HCT116 (cell line): ENCODE results near the gene GALNT18. TPM values are rescaled to one million over a fixed set of nuclear protein-coding genes. Genes with fewer than 3 reads are reported as not detected.

Experiments
- ATAC-seq: fragments of 200-7000 bp; cut with Tn5 transposase; 2 replicates; pipeline ENCODE4 v1.9.1; 2020; ENCODE audit warnings: mild to moderate bottlenecking, moderate library complexity
- Bru-seq: library from RNA; stranded (reverse); fragments of 400-500 nt; gene quantifications from one replicate; lab custom pipeline; 2021; lab: Mats Ljungman, UMichigan
- BruChase-seq, 2 experiments: library from RNA; stranded (reverse); fragments of 400-500 nt; gene quantifications; one replicate each; lab custom pipeline; 2021; lab: Mats Ljungman, UMichigan
- BruUV-seq: library from RNA; stranded (reverse); fragments of 400-500 nt; replicated peaks from 2 replicates; lab custom pipeline; 2021; lab: Mats Ljungman, UMichigan
- CTCF ChIA-PET: fragments of 300-600 bp; sonication (Branson Sonifier 250); formaldehyde crosslinking; loops from one replicate; lab custom pipeline; 2021; ENCODE audit warnings: antibody characterized with exemption; lab: Charles Lee
- POLR2A ChIA-PET: fragments of 300-600, 350-600 bp; sonication (Branson Sonifier 250); formaldehyde crosslinking; loops from one replicate; lab custom pipeline; 2021; ENCODE audit warnings: antibody characterized with exemption; lab: Charles Lee
- RAD21 ChIA-PET, 2 experiments: fragments of 300-600 bp; sonication (Branson Sonifier 250); formaldehyde crosslinking; loops; one replicate each; lab custom pipeline; 2023; ENCODE audit warnings: low total read pairs in 2 of 2; ENCODE audit not compliant: uncharacterized antibody in 2 of 2, unreplicated experiment in 2 of 2, low non-redundant PET in 1 of 2; lab: Charles Lee
- DNase-seq: peaks from one replicate; pipeline ENCODE4 v3.0.0-alpha.2; 2010; ENCODE audit warnings: low read depth, low spot score
- H2AFZ ChIP-seq: fragments of 200-600 bp; shearing (Covaris generic), sonication (generic); 2 replicates; pipeline ENCODE4 v1.6.1; 2017; ENCODE audit warnings: low read depth, mixed run types, mixed read lengths, antibody characterized with exemption, low read length; ENCODE audit not compliant: poor library complexity, severe bottlenecking
- H3K27ac ChIP-seq: 2 replicates; pipeline ENCODE4 v1.5.1; 2012; ENCODE audit warnings: low read depth, low read length
- H3K27me3 ChIP-seq: fragments of 200-600 bp; sonication (generic); 2 replicates; pipeline ENCODE4 v1.6.1; 2016; ENCODE audit warnings: mixed run types, low read length, mixed read lengths; ENCODE audit not compliant: insufficient read depth
- H3K36me3 ChIP-seq, 2 experiments: fragments of 200-500 bp in 1 of 2; fragments of 200-600 bp in 1 of 2; sonication (Bioruptor generic) in 1 of 2; sonication (generic) in 1 of 2; 2 replicates each; pipeline versions ENCODE4 v1.5.1 to v1.6.1; 2014 to 2016; ENCODE audit warnings: low read length in 2 of 2, inconsistent platforms in 1 of 2, mixed read lengths in 1 of 2, mixed run types in 1 of 2; ENCODE audit not compliant: insufficient read depth in 2 of 2, control insufficient read depth in 1 of 2
- H3K4me1 ChIP-seq, 2 experiments: fragments of 200-600 bp in 1 of 2; sonication (generic) in 1 of 2; 2 replicates each; pipeline versions ENCODE4 v1.5.1 to v1.6.1; 2012 to 2017; ENCODE audit warnings: low read length in 2 of 2, inconsistent platforms in 1 of 2, mild to moderate bottlenecking in 1 of 2, mixed read lengths in 1 of 2, mixed run types in 1 of 2, moderate library complexity in 1 of 2; ENCODE audit not compliant: insufficient read depth in 2 of 2, control insufficient read depth in 1 of 2
- H3K4me2 ChIP-seq: fragments of 200-600 bp; sonication (generic); 2 replicates; pipeline ENCODE4 v1.6.1; 2017; ENCODE audit warnings: mixed run types, low read length, mixed read lengths
- H3K4me3 ChIP-seq, 2 experiments: fragments of 200-600 bp in 1 of 2; sonication (generic) in 1 of 2; replicated peaks in 1 of 2; 2 replicates each; pipeline ENCODE4 v1.5.1; 2011 to 2016; ENCODE audit warnings: low read length in 2 of 2, control low read depth in 1 of 2, low read depth in 1 of 2, mild to moderate bottlenecking in 1 of 2, mixed read lengths in 1 of 2, mixed run types in 1 of 2
- H3K79me2 ChIP-seq: fragments of 200-600 bp; sonication (generic); 2 replicates; pipeline ENCODE4 v1.6.1; 2017; ENCODE audit warnings: mild to moderate bottlenecking, mixed run types, low read length, moderate library complexity, mixed read lengths; ENCODE audit not compliant: insufficient read depth
- H3K9ac ChIP-seq: fragments of 200-600 bp; sonication (generic); 2 replicates; pipeline ENCODE4 v1.6.1; 2016; ENCODE audit warnings: low read length, mixed read lengths
- H3K9me2 ChIP-seq: fragments of 200-600 bp; sonication (generic), shearing (Covaris generic); 2 replicates; pipeline ENCODE4 v1.6.1; 2017; ENCODE audit warnings: mixed run types, mild to moderate bottlenecking, moderate library complexity; ENCODE audit not compliant: insufficient read depth
- H3K9me3 ChIP-seq, 2 experiments: fragments of 200-500 bp in 1 of 2; fragments of 200-600 bp in 1 of 2; sonication (Bioruptor generic) in 1 of 2; sonication (generic) in 1 of 2; 2 replicates each; pipeline ENCODE4 v1.6.1; 2014 to 2017; ENCODE audit warnings: low read length in 2 of 2, mixed read lengths in 2 of 2, inconsistent platforms in 1 of 2, low read depth in 1 of 2, mild to moderate bottlenecking in 1 of 2, mixed run types in 1 of 2, moderate library complexity in 1 of 2; ENCODE audit not compliant: control insufficient read depth in 1 of 2, insufficient read depth in 1 of 2
- H4K20me1 ChIP-seq: fragments of 200-600 bp; sonication (generic), shearing (Covaris generic); 2 replicates; pipeline ENCODE4 v1.6.1; 2017; ENCODE audit warnings: mixed run types, mild to moderate bottlenecking, moderate library complexity; ENCODE audit not compliant: insufficient read depth
- ATF3 ChIP-seq: IDR thresholded peaks from 2 replicates; pipeline ENCODE4 v1.6.1; 2012
- CBX3 ChIP-seq: IDR thresholded peaks from 2 replicates; pipeline ENCODE4 v1.6.1; 2012; ENCODE audit warnings: low read depth
- CEBPB ChIP-seq: IDR thresholded peaks from 2 replicates; pipeline ENCODE4 v1.6.1; 2012; ENCODE audit warnings: low read depth
- CTCF ChIP-seq, 3 experiments: fragments of 200-600 bp in 1 of 3; sonication (generic) in 1 of 3; IDR thresholded peaks in 2 of 3; conservative IDR thresholded peaks in 1 of 3; 2 replicates each; pipeline ENCODE4 v1.5.1; 2012 to 2017; ENCODE audit warnings: low read depth in 2 of 3, low read length in 2 of 3, antibody characterized with exemption in 1 of 3, borderline replicate concordance in 1 of 3, control low read depth in 1 of 3, mild to moderate bottlenecking in 1 of 3, mixed read lengths in 1 of 3, mixed run types in 1 of 3, moderate library complexity in 1 of 3; ENCODE audit not compliant: insufficient read depth in 1 of 3
- EGR1 ChIP-seq: IDR thresholded peaks from 2 replicates; pipeline ENCODE4 v1.6.1; 2012; ENCODE audit warnings: low read depth
- ELF1 ChIP-seq: IDR thresholded peaks from 2 replicates; pipeline ENCODE4 v1.6.1; 2012; ENCODE audit warnings: low read depth, borderline replicate concordance
- EZH2 ChIP-seq: fragments of 200-600 bp; sonication (generic); IDR thresholded peaks from 2 replicates; pipeline ENCODE4 v1.6.1; 2017; ENCODE audit warnings: antibody characterized with exemption, mixed run types
- EZH2phosphoT487 ChIP-seq: fragments of 200-600 bp; IDR thresholded peaks from 2 replicates; pipeline ENCODE4 v1.6.1; 2018; ENCODE audit warnings: antibody characterized with exemption, borderline replicate concordance
- FOSL1 ChIP-seq: IDR thresholded peaks from 2 replicates; pipeline ENCODE4 v1.6.1; 2012; ENCODE audit warnings: low read depth
- JUND ChIP-seq: IDR thresholded peaks from 2 replicates; pipeline ENCODE4 v1.6.1; 2012
- MAX ChIP-seq: IDR thresholded peaks from 2 replicates; pipeline ENCODE4 v1.6.1; 2012
- POLR2A ChIP-seq: IDR thresholded peaks from 2 replicates; pipeline ENCODE4 v1.7.0; 2011; ENCODE audit warnings: borderline replicate concordance; ENCODE audit not compliant: insufficient read depth, insufficient read length; ENCODE audit errors: extremely low read depth
- POLR2AphosphoS5 ChIP-seq: IDR thresholded peaks from 2 replicates; pipeline ENCODE4 v1.6.1; 2011; ENCODE audit warnings: mild to moderate bottlenecking, low read depth, low read length, moderate library complexity
- RAD21 ChIP-seq: IDR thresholded peaks from 2 replicates; pipeline ENCODE4 v1.6.1; 2012; ENCODE audit warnings: low read depth, mild to moderate bottlenecking
- SIN3A ChIP-seq: IDR thresholded peaks from 2 replicates; pipeline ENCODE4 v1.6.1; 2012; ENCODE audit warnings: low read depth
- SP1 ChIP-seq: IDR thresholded peaks from 2 replicates; pipeline ENCODE4 v1.6.1; 2012; ENCODE audit warnings: low read depth
- SRF ChIP-seq: IDR thresholded peaks from 2 replicates; pipeline ENCODE4 v1.6.1; 2012; ENCODE audit warnings: low read depth
- TCF7L2 ChIP-seq: IDR thresholded peaks from 2 replicates; pipeline ENCODE4 v1.7.0; 2011; ENCODE audit warnings: borderline replicate concordance, inconsistent platforms; ENCODE audit not compliant: insufficient read depth, insufficient read length; ENCODE audit errors: extremely low read depth
- YY1 ChIP-seq: IDR thresholded peaks from 2 replicates; pipeline ENCODE4 v1.6.1; 2011; ENCODE audit warnings: low read length, low read depth, moderate library complexity, mild to moderate bottlenecking; ENCODE audit not compliant: insufficient replicate concordance; ENCODE audit errors: extremely low read depth
- ZBTB33 ChIP-seq: IDR thresholded peaks from 2 replicates; pipeline ENCODE4 v1.6.1; 2011; ENCODE audit warnings: mild to moderate bottlenecking, low read length, moderate library complexity; ENCODE audit not compliant: insufficient replicate concordance; ENCODE audit errors: extremely low read depth
- ZFX ChIP-seq: fragments of 450-650 bp; IDR thresholded peaks from 2 replicates; pipeline ENCODE4 v1.6.1; 2017
- ZNF274 ChIP-seq: fragments of 200-500 bp; sonication (Bioruptor generic); IDR thresholded peaks from 2 replicates; pipeline ENCODE4 v1.6.1; 2014; ENCODE audit warnings: mild to moderate bottlenecking, low read depth, low read length, inconsistent platforms
- intact Hi-C: fragments of 100-400 bp; cut with micrococcal nuclease; formaldehyde crosslinking; loops from 2 replicates; pipeline ENCODE4 v1.10.0; 2022
- long read RNA-seq: library from polyadenylated mRNA; unstranded; transcript quantifications from one replicate; pipeline ENCODE4 v2.0.0, GENCODE V29; 2021; ENCODE audit not compliant: unreplicated experiment
- polyA plus RNA-seq: library from polyadenylated mRNA; unstranded; fragments of >200 nt; gene quantifications from 2 replicates; pipeline ENCODE4 v1.2.1, GENCODE V29; 2012; ENCODE audit warnings: missing spikeins
- total RNA-seq: library from RNA; stranded (reverse); gene quantifications from one replicate; pipeline ENCODE4 v1.2.1, GENCODE V29; 2021; ENCODE audit not compliant: unreplicated experiment

Gene GALNT18
- total RNA-seq (19.9 TPM), Bru-seq, nascent RNA (percentile 59 among the genes with signal in this experiment), BruChase-seq, experiment 1, labeled RNA remaining after a 6-hour chase (percentile 44 among the genes with signal in this experiment), BruChase-seq, experiment 2, labeled RNA remaining after a 2-hour chase (percentile 52 among the genes with signal in this experiment)
- polyA plus RNA-seq, result 22.3 and 25.1 TPM in 2 replicates
- long read RNA-seq, transcript GALNT18-201 (11 exons, 2,504 nt), result major isoform, 104 of 132 reads
- long read RNA-seq, partial matches to known transcripts, result 9 of 132 reads
- long read RNA-seq, other reads (novel, unspliced or antisense), result 19 of 132 reads

GRCh38 chr11:11621573-11622339 lies at the start of gene GALNT18:
Gene GALNT18, minus strand, starts transcription at chr11:11622005.
- TSS peak; percentile 38 for BruUV-seq
- POLR2A ChIA-PET, result interaction anchor here (0.6 to 1.0 kb wide), 4 partner anchors 9 to 147 kb away, joined by 3 to 4 read pairs (median 3); no protein-coding TSS in a partner anchor
- TF ChIP-seq POLR2A, result peak; percentile 18
- no peak for TF ChIP-seq CEBPB
- TF ChIP-seq EZH2, result no peak
- no peak for TF ChIP-seq ZFX
- TF ChIP-seq TCF7L2, result no peak
- peak; percentile 25; the same call in 1 of the 2 replicates for TF ChIP-seq RAD21
- peak; percentile 88 for TF ChIP-seq POLR2AphosphoS5
- peak; percentile 60 for TF ChIP-seq EGR1
- peak; percentile 84 for TF ChIP-seq SP1
- peak; percentile 70 for TF ChIP-seq MAX
- no peak for TF ChIP-seq JUND
- TF ChIP-seq YY1, result peak; percentile 4
- peak; percentile 20 to 42 (median 29); a peak in 3 of 6 replicates for TF ChIP-seq CTCF (IDR thresholded peaks at IDR 0.05 in 2 of 3, conservative IDR thresholded peaks at IDR 0.05 in 1 of 3; ENCODE audit: borderline replicate concordance in 1 of 3, insufficient read depth in 1 of 3, low read depth in 2 of 3, low read length in 2 of 3)
- TF ChIP-seq SIN3A, result no peak
- no peak for TF ChIP-seq CBX3
- no peak for TF ChIP-seq ZBTB33
- no peak for TF ChIP-seq SRF
- no peak for TF ChIP-seq ATF3
- TF ChIP-seq FOSL1, result no peak
- no peak for TF ChIP-seq EZH2phosphoT487
- TF ChIP-seq ZNF274, result no peak
- TF ChIP-seq ELF1, result no peak

More at GRCh38 chr11:11621573-11622339, at the start of gene GALNT18:
- ChIA-PET CTCF (interaction anchor here (1.0 to 4.0 kb wide), 3 partner anchors 13 to 166 kb away, joined by 3 to 18 read pairs (median 3); no protein-coding TSS in a partner anchor), RAD21 (interaction anchor here in 1 of 2 experiments (0.9 kb wide), 1 partner anchor 166 kb away, joined by 3 read pairs; no protein-coding TSS in a partner anchor)
- DNase-seq (peak; percentile 81), ATAC-seq (peak; percentile 87)
- H3K9me3 ChIP-seq, result no peaks in the 10 kb centered on the region
- peak within 1 kb of the TSS; percentile 58 for H3K27ac ChIP-seq
- peak within 1 kb of the TSS; percentile 80 for H3K9ac ChIP-seq
- H3K4me1 ChIP-seq, result peaks cover 17 to 23% of the 10 kb centered on the region in 2 experiments; a peak in 3 of 4 replicates
- H2AFZ ChIP-seq, result peak within 1 kb of the TSS; percentile 38
- peaks cover 6% of the 10 kb centered on the region; the same call in 1 of the 2 replicates for H4K20me1 ChIP-seq
- H3K4me2 ChIP-seq, result peak within 1 kb of the TSS; percentile 96
- H3K9me2 ChIP-seq, result no peaks in the 10 kb centered on the region
- peaks cover 33% of the 10 kb centered on the region for H3K79me2 ChIP-seq
- no peaks in the 10 kb centered on the region for H3K36me3 ChIP-seq
- intact Hi-C loops, result loop anchor here (2.0 to 10.0 kb wide), 3 partner anchors 165 to 689 kb away; no protein-coding TSS in a partner anchor
- H3K27me3 ChIP-seq, result no peaks in the 10 kb centered on the region
- H3K4me3 ChIP-seq, result peak within 1 kb of the TSS; percentile 85 to 91
